Liver (tissue), 9 donors: ENCODE results near the gene SPATA32. TPM values are rescaled to one million over a fixed set of nuclear protein-coding genes. Genes with fewer than 3 reads are reported as not detected.
A peak's percentile ranks its signal among the peaks of the same experiment; 100 is the strongest.

Source experiments
- DNase-seq: peaks from one replicate; pipeline ENCODE4 v3.0.0-alpha.2; 2017; ENCODE audit warnings: low spot score
- H3K27ac ChIP-seq, 2 donors: one replicate each; pipeline ENCODE4 v1.7.0; 2013; ENCODE audit warnings: inconsistent platforms in 2 of 2, low read length in 2 of 2, control low read depth in 1 of 2, low read depth in 1 of 2, mild to moderate bottlenecking in 1 of 2
- H3K27me3 ChIP-seq, 4 donors: one replicate each; pipeline versions ENCODE4 v1.6.1 to v1.7.0; 2013; ENCODE audit warnings: low read length in 3 of 4, inconsistent platforms in 1 of 4, mild to moderate bottlenecking in 1 of 4, moderate library complexity in 1 of 4; ENCODE audit not compliant: control insufficient read depth in 4 of 4, insufficient read depth in 4 of 4
- H3K36me3 ChIP-seq, 4 donors: one replicate each; pipeline versions ENCODE4 v1.6.1 to v1.7.0; 2013; ENCODE audit warnings: low read length in 3 of 4, mild to moderate bottlenecking in 3 of 4, low read depth in 1 of 4, moderate library complexity in 1 of 4; ENCODE audit not compliant: control insufficient read depth in 4 of 4, insufficient read depth in 3 of 4
- H3K4me1 ChIP-seq, 4 donors: one replicate each; pipeline versions ENCODE4 v1.6.1 to v1.7.0; 2013; ENCODE audit warnings: low read length in 3 of 4, mild to moderate bottlenecking in 3 of 4, moderate library complexity in 1 of 4; ENCODE audit not compliant: control insufficient read depth in 4 of 4, insufficient read depth in 4 of 4
- H3K4me3 ChIP-seq, 3 donors: one replicate each; pipeline versions ENCODE4 v1.6.1 to v1.7.0; 2013; ENCODE audit warnings: low read length in 3 of 3, control low read depth in 1 of 3, low read depth in 1 of 3, mild to moderate bottlenecking in 1 of 3
- H3K9ac ChIP-seq, 2 donors: one replicate each; pipeline ENCODE4 v1.7.0; 2013; ENCODE audit warnings: low read length in 2 of 2, mild to moderate bottlenecking in 2 of 2, moderate library complexity in 2 of 2, control low read depth in 1 of 2, low read depth in 1 of 2
- H3K9me3 ChIP-seq, 4 donors: one replicate each; pipeline versions ENCODE4 v1.6.1 to v1.7.0; 2013; ENCODE audit warnings: low read length in 3 of 4; ENCODE audit not compliant: control insufficient read depth in 4 of 4
- EGR1 ChIP-seq, 2 donors: IDR thresholded peaks; 2 replicates each; pipeline ENCODE4 v1.6.1; 2016 to 2018; ENCODE audit warnings: antibody characterized with exemption in 2 of 2, low read depth in 2 of 2
- FOXA1 ChIP-seq: IDR thresholded peaks from 2 replicates; pipeline ENCODE4 v1.6.1; 2016; ENCODE audit warnings: antibody characterized with exemption
- FOXA2 ChIP-seq: IDR thresholded peaks from 2 replicates; pipeline ENCODE4 v1.6.1; 2016; ENCODE audit warnings: antibody characterized with exemption
- HNF4A ChIP-seq, 2 donors: conservative IDR thresholded peaks; 2 replicates each; pipeline ENCODE4 v1.6.1; 2016; ENCODE audit warnings: antibody characterized with exemption in 2 of 2, mild to moderate bottlenecking in 2 of 2
- HNF4G ChIP-seq: IDR thresholded peaks from 2 replicates; pipeline ENCODE4 v1.6.1; 2016; ENCODE audit warnings: antibody characterized with exemption
- JUND ChIP-seq, 2 donors: IDR thresholded peaks; 2 replicates each; pipeline ENCODE4 v1.6.1; 2016; ENCODE audit warnings: antibody characterized with exemption in 2 of 2
- NR2F2 ChIP-seq: IDR thresholded peaks from 2 replicates; pipeline ENCODE4 v1.6.1; 2016; ENCODE audit warnings: antibody characterized with exemption
- RAD21 ChIP-seq, 2 donors: IDR thresholded peaks; 2 replicates each; pipeline ENCODE4 v1.6.1; 2016; ENCODE audit warnings: antibody characterized with exemption in 2 of 2, mild to moderate bottlenecking in 2 of 2
- RXRA ChIP-seq, 2 donors: IDR thresholded peaks; 2 replicates each; pipeline ENCODE4 v1.6.1; 2017 to 2018; ENCODE audit warnings: antibody characterized with exemption in 2 of 2, mild to moderate bottlenecking in 1 of 2
- SP1 ChIP-seq: IDR thresholded peaks from 2 replicates; pipeline ENCODE4 v1.6.1; 2018; ENCODE audit warnings: antibody characterized with exemption, mild to moderate bottlenecking
- TAF1 ChIP-seq: conservative IDR thresholded peaks from 2 replicates; pipeline ENCODE4 v1.6.1; 2016; ENCODE audit warnings: antibody characterized with exemption, mild to moderate bottlenecking
- YY1 ChIP-seq: IDR thresholded peaks from 2 replicates; pipeline ENCODE4 v1.6.1; 2016; ENCODE audit warnings: antibody characterized with exemption, mild to moderate bottlenecking
- WGBS: extraction: QIAGEN DNeasy Blood & Tissue Kit; methylation state at CpG from one replicate; pipeline ENCODE4 v1.1.7; 2013; 5-methylcytosine and 5-hydroxymethylcytosine counted together
- polyA plus RNA-seq, 2 donors: library from polyadenylated mRNA; stranded (reverse) in 1 of 2; unstranded in 1 of 2; fragments of 200-250 nt in 1 of 2; fragments of >200 nt in 1 of 2; fragmentation: Nextera tagmentation in 1 of 2; extraction: Ambion mirVana in 1 of 2; gene quantifications; one replicate each; pipeline versions ENCODE4 v1.2.1 to v1.2.3, GENCODE V29; 2013 to 2015
- total RNA-seq, 2 donors: library from RNA; depleted of rRNA; stranded (reverse); fragments of >200 nt; gene quantifications; one replicate each; pipeline ENCODE4 v1.2.3, GENCODE V29; 2014
- TF ChIP-seq, protein P1 (sequence below): IDR thresholded peaks from 2 replicates; pipeline ENCODE4 v1.6.1; 2016; ENCODE audit warnings: antibody characterized with exemption
- TF ChIP-seq, protein P2 (sequence below): IDR thresholded peaks from 2 replicates; pipeline ENCODE4 v1.6.1; 2016; ENCODE audit warnings: antibody characterized with exemption
- TF ChIP-seq, protein P3 (sequence below): IDR thresholded peaks from 2 replicates; pipeline ENCODE4 v1.6.1; 2016; ENCODE audit warnings: antibody characterized with exemption
- TF ChIP-seq, protein P4 (sequence below): fragments of 150-350 bp; IDR thresholded peaks from 2 replicates; pipeline ENCODE4 v1.5.1; 2017; ENCODE audit warnings: improper control_type of control experiment, low read depth, low read length; ENCODE audit not compliant: missing input control
- donor health status: healthy.
- donor health status: healthy.
- donor health status: healthy.
- donor health status: healthy.
- donor health status: healthy.

The SPATA32 gene
- total and polyA plus RNA-seq, 4 donors: not detected

DNA sequence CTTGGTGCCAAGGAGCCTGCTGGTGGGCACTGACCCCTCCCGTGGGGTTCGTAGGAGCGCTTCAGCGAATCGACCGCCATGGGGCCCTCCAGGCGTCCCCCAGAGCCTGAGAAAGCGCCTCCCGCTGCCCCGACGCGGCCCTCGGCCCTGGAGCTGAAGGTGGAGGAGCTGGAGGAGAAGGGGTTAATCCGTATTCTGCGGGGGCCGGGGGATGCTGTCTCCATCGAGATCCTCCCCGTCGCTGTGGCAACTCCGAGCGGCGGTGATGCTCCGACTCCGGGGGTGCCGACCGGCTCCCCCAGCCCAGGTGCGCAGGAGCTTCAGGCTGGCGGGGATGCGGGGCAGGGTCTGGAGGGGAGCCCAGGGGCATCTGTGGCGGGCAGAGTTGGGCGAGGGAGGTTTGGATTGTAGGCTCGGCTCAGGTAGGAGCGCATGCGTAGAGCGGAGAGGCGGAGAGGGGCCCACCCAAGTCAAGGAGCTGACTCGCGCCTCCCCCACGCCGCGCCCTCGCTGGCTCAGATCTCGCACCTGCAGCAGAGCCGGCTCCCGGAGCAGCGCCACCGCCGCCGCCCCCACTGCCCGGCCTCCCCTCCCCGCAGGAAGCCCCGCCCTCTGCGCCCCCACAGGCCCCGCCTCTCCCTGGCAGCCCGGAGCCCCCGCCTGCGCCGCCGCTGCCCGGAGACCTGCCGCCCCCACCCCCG lies 20.4 kb downstream of the SPATA32 start:
- Histone ChIP-seq H3K4me3 (peak overlapping the region in 1 of 3 donors; percentile 3), H3K4me1 (peaks cover 0 to 4% (median 3%) of the 10 kb centered on the region in 4 donors), H3K36me3 (no peaks in the 10 kb centered on the region), H3K9ac (no peak overlapping the region), H3K9me3 (no peaks in the 10 kb centered on the region), H3K27me3 (peaks cover 0 to 3% (median 0%) of the 10 kb centered on the region in 4 donors), H3K27ac (no peak overlapping the region)
- TF ChIP-seq EGR1 (IDR thresholded peaks at IDR 0.05; ENCODE audit: low read depth in 2 of 2): no peak
- no peak for TF ChIP-seq HNF4A (conservative IDR thresholded peaks at IDR 0.05)
- no peak for TF ChIP-seq RAD21 (IDR thresholded peaks at IDR 0.05)
- TF ChIP-seq YY1: no peak
- TF ChIP-seq, protein P1, sequence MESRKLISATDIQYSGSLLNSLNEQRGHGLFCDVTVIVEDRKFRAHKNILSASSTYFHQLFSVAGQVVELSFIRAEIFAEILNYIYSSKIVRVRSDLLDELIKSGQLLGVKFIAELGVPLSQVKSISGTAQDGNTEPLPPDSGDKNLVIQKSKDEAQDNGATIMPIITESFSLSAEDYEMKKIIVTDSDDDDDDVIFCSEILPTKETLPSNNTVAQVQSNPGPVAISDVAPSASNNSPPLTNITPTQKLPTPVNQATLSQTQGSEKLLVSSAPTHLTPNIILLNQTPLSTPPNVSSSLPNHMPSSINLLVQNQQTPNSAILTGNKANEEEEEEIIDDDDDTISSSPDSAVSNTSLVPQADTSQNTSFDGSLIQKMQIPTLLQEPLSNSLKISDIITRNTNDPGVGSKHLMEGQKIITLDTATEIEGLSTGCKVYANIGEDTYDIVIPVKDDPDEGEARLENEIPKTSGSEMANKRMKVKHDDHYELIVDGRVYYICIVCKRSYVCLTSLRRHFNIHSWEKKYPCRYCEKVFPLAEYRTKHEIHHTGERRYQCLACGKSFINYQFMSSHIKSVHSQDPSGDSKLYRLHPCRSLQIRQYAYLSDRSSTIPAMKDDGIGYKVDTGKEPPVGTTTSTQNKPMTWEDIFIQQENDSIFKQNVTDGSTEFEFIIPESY: no peak
- TF ChIP-seq, protein P2, sequence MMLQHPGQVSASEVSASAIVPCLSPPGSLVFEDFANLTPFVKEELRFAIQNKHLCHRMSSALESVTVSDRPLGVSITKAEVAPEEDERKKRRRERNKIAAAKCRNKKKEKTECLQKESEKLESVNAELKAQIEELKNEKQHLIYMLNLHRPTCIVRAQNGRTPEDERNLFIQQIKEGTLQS: no peak
- TF ChIP-seq SP1: no peak
- TF ChIP-seq, protein P3, sequence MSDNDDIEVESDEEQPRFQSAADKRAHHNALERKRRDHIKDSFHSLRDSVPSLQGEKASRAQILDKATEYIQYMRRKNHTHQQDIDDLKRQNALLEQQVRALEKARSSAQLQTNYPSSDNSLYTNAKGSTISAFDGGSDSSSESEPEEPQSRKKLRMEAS: no peak
- no peak for TF ChIP-seq NR2F2
- TF ChIP-seq RXRA (IDR thresholded peaks at IDR 0.05): no peak
- no peak for TF ChIP-seq HNF4G
- TF ChIP-seq TAF1: no peak
- TF ChIP-seq JUND (IDR thresholded peaks at IDR 0.05): no peak
- TF ChIP-seq FOXA1: no peak
- TF ChIP-seq, protein P4, sequence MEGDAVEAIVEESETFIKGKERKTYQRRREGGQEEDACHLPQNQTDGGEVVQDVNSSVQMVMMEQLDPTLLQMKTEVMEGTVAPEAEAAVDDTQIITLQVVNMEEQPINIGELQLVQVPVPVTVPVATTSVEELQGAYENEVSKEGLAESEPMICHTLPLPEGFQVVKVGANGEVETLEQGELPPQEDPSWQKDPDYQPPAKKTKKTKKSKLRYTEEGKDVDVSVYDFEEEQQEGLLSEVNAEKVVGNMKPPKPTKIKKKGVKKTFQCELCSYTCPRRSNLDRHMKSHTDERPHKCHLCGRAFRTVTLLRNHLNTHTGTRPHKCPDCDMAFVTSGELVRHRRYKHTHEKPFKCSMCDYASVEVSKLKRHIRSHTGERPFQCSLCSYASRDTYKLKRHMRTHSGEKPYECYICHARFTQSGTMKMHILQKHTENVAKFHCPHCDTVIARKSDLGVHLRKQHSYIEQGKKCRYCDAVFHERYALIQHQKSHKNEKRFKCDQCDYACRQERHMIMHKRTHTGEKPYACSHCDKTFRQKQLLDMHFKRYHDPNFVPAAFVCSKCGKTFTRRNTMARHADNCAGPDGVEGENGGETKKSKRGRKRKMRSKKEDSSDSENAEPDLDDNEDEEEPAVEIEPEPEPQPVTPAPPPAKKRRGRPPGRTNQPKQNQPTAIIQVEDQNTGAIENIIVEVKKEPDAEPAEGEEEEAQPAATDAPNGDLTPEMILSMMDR: no peak
- DNase-seq: no peak
- WGBS: 16% methylated on average over 62 of the region's 62 CpGs

DNA sequence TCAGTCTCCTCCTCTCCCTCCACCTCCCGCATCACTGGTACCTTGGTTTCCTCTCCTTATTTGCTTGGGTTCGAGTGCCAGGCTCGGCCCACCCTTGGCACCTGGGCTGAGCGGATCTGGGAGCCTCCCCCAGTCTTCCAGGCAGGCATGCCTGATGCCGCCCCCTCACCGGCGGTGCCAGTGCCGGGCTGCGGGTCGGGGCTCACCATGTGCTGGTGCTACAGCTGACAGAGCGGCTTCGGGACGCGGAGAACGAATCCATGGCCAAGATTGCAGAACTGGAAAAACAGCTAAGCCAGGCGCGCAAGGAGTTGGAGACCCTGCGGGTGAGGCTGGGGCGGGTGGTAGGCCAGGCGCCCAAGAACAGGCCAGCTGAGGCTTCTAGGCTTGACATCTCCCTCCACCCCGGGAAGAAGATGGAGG lies 21.0 kb downstream of the SPATA32 start:
- Histone ChIP-seq H3K4me1 (peaks cover 0 to 4% (median 2%) of the 10 kb centered on the region in 4 donors), H3K9ac (no peak overlapping the region), H3K36me3 (no peaks in the 10 kb centered on the region), H3K27me3 (peaks cover 0 to 3% (median 0%) of the 10 kb centered on the region in 4 donors), H3K4me3 (no peak overlapping the region), H3K9me3 (no peaks in the 10 kb centered on the region), H3K27ac (no peak overlapping the region)
- 37% methylated on average over 21 of the region's 21 CpGs for WGBS
- DNase-seq: no peak
- TF ChIP-seq, protein P2: no peak
- TF ChIP-seq, protein P1: no peak
- TF ChIP-seq, protein P4: no peak
- no peak for TF ChIP-seq FOXA1
- no peak for TF ChIP-seq SP1
- TF ChIP-seq RXRA (IDR thresholded peaks at IDR 0.05): no peak
- TF ChIP-seq FOXA2: no peak
- TF ChIP-seq, protein P3: no peak
- TF ChIP-seq NR2F2: no peak
- TF ChIP-seq EGR1 (IDR thresholded peaks at IDR 0.05; ENCODE audit: low read depth in 2 of 2): no peak
